AG08395 (cell line): ENCODE measurements around the gene TP53BP2.
"Not testable (repeated sequence)": the region's sequence is repeated elsewhere in the genome, so short reads cannot be mapped to it uniquely, and the experiment has no call there.

Source experiments
- DNase-seq: peaks from one replicate; pipeline ENCODE4 v3.0.0; 2012; ENCODE audit warnings: mixed read lengths, low spot score

The TP53BP2 gene

DNA sequence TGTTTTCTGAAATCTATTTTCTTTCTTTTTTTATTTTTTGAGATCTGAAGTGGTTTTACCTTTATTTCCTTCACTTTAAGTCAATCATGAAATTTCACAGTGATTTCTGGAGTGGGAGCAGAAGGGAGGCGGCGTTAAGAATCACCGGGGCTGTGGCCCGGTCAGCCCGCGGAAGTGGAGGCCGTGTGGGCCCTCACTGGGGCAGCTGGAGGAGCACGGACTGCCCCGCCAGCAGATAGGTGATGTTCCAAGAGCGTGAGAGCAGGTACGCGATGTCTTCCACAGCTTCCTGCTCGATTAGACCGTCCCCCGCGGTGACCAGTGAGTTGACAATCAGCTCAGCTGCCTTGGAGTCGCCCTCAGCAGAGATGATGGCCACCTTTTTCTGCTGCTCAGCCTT, 10.6 kb upstream of the TP53BP2 start:
- no peak for DNase-seq

- no peak for DNase-seq
Observed at GRCh38 chr1:223853748-223854147, 8.0 kb upstream of the TP53BP2 start.

DNA sequence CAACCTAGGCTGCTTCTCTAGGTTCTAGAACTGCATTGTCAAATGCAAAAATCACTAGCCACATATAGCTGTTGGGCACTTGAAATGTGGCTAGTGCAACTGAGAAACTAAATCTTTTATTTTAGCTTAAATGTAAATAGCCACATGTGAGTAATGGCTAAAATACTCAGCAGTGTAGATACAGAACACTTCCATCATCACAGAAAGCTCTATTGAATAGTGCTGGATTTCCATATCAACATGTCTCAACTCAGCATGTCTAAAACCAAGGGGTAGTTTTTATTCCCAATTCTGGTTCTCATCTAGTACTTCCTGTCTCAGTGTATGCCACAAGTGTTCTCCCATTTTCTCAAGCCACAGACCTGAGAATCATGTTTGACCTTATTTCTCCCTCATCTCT, 7.5 kb upstream of the TP53BP2 start:
- DNase-seq = no peak

- DNase-seq = no peak
Observed at GRCh38 chr1:223852337-223852736, 6.6 kb upstream of the TP53BP2 start.

- DNase-seq = no peak
Observed at GRCh38 chr1:223849352-223850254, 3.9 kb upstream of the TP53BP2 start.

DNA sequence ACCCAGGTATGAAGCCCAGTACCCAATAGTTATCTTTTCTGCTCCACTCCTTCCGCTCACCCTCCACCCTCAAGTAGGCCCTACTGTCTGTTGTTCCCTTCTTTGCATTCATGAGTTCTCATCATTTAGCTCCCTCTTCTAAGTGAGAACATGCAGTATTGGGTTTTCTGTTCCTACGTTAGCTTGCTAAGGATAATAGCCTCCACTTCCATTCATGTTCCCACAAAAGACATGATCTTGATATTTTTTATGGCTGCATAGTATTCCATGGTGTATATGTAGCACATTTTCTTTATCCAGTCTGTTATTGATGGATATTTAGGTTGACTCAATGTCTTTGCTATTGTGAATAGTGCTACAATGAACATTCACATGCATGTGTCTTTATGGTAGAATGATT, 2.8 kb upstream of the TP53BP2 start:
- DNase-seq = no peak

DNA sequence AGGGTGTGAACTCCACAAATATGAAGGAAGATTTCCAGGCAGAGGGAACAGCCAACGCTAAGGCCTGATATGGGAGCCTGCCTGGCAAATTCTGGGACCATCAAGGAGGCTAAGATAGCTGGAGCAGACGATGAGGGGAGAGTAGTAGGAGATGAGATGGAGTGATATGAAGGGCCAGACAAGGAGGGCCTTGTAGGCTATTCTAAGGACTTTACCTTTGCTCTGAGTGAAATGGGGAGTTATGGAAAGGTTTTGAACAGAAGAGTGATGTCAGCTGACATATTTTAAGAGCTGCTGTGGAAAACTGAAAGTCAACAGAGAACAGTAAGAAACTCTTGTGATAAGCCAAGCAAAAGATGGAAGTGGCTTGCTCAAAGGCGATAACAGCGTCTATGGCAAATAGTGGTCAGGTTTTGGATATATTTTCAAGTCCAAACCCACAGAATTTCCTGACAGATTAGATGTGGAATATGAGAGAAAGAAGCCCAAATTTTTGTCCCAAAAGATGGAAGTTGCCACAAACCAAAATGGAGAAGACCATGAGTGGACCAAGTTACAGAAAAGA, 2.1 kb upstream of the TP53BP2 start:
- DNase-seq = no peak

DNA sequence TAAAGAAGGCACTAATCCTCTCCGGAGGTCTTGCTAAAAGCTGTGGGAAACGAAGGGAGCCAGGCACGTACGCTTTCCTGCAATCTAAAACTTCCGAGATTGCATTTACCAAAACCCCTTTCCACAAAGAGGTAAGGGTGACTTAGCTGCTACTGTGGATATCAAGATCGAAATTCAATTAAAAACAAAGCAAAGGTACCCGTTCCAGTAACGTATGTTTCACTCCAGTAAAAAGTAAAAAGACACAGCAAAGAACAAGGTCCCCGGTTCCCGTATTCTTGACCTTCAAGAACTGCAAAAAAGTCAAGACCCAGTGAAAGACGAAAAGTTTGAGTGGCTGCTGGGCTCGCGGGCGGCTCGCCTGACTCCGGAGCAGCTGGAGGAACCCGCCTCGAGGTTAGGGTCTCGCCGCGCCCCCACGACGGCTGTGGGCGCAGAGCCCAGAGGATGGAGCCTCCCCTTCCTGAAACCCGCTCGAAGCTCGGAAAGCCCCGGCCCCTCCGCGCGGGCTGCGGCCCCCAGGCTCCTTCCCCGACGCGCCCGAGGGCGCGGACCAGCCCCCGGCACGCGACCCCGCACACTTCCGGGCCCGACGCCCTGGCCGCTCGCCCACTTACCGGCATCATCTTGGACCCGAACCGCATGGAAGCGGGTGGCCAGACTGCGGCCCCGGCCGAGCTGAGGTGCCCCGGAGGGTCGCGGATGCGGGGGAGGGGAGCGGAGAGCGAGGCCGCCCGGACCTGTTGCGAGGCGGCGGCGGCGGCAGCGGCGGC, 524 bp downstream of the TP53BP2 start:
- peak; percentile 48 for DNase-seq

DNA sequence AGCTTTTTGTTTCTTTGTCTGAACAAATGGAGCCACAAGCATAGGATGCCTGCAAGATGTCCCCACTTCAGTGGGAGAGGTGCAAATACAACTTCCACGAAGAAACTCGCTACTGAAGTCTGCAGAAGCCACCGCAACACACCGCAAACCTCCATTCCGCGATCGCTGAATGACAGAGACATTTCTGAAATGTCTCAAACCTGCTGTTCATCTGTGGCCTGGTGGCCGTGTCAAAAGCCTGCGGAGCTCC, 1.0 kb downstream of the TP53BP2 start:
- no peak for DNase-seq

DNA sequence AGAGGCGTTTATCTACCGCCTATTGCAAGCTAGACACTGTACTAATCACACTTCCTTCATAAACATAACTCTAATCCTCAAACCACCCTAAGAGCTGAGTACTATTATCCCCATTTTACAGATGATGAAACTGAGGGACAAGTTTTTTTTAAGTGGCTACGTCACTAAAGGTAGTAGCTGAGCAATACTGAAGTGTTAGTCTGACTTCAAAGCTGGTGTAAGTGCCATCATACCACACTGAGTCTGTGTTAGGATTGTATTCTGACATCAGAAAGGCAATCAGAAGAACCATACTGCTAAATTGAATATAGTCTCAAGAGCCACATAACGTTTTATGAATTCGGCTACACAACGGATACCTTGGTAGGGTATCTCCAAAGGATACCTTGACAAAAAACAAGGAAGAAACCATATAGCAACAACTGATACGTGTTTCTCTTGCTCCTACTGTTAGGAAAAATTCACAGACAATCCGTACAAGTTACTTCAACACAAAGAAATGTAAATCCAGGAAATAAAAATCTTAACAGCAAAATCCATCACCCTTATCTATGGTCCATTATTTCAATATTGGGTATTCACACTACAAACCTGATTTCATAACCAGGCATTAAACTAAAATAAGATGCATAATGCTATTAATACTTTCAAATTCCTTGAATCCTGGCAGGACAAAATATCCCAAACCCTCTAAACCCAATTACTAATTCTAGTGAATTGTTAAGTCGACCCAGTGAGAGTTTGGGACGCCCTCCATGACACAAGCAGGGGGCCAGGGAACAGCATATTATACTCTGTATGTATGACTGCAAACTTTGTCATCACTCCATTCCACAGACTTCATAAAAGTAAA, 1.6 kb downstream of the TP53BP2 start:
- no peak for DNase-seq

GRCh38 chr1:223842784-223843183, 3.0 kb downstream of the TP53BP2 start:
- DNase-seq = no peak

- not testable (repeated sequence) for DNase-seq
Observed at GRCh38 chr1:223841977-223842623, 3.6 kb downstream of the TP53BP2 start.

DNA sequence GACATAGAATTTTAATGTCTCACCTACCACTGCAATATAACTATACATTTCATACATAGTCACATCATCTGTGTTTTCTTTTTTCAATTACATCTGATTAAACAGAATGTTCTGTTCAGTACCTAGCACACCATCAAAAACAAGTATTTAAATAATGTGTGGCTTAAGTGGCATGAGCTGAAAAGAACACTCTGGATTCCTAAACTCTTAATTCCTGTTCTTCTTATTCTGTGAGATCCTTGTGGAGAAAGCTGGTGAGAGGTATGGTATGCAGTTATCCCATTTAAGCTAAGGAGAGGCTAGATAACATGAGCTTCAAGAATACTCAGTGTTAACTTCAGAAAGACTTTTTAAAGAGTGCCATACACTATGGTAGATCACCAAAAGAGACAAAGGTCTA, 5.5 kb downstream of the TP53BP2 start:
- no peak for DNase-seq

DNA sequence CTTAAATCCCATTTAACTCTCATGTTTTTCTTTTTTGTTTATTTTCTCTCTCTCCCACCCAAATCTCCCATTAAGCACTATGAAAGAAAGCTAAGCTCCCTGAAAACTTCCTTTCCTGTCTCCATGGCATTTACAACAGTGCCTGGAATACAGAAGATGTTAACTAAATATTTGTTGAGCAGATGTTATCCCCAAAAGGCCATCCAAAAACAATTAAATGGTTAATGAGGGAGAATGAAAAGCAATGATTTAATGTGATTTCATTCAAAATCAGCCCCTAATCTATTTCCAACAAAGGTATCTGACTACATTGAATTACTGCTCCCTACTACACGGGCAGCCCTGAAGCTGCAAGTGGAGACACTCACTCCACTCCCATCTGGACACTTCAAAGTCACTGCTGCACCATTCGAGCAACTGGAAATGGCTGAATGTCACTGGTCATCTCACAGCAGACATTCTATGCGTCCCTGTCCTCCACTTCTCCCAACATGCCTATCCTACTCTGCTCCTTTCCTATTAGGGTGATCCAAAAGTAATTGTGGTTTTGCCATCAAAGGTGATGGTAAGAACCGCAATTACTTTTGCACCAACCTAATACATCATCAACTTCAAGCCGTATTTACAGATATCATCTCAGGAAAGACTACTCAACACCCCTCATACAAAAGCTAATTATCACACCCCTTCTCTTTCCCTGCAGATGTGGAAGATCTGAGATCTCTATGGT, 7.5 kb downstream of the TP53BP2 start:
- no peak for DNase-seq

DNA sequence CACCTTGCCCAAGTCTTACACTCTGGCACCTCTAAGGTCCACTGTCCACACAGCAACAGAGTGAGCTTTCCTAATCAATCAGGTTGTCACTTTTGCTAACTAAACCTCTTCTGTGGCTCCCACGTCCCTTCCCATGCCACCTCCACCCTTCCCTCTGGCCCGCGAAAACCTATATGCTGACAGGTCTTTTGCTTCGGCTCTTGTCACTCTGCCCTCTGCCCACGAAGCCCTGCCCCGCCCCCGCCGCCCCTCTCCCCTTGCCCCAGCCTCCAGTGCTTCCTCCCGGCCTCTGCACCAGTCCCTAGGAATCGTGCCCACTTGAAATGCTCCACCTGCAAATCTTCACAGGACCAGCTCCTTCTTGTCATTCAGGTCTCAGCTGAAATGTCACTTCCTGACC, 8.1 kb downstream of the TP53BP2 start:
- DNase-seq = no peak

DNA sequence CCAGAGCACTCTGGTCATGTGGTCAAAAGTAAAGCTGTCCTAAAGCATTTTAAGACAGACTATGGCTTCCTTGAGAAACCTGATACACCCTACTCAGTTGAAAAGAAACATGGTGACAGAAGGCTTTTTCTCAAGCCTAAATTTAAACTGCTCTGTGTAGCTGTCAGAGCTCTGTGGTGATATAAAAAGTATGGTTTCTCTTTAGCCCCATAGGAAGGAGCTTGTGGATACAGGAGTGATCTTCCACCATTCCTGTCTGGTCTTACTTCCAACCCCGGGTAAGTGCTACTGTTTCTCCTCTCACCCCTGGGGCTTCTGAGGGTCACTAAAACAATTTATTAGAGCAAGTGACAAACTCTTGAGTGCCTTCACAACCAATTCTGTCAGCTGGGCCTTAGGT, 8.5 kb downstream of the TP53BP2 start:
- DNase-seq = no peak

DNA sequence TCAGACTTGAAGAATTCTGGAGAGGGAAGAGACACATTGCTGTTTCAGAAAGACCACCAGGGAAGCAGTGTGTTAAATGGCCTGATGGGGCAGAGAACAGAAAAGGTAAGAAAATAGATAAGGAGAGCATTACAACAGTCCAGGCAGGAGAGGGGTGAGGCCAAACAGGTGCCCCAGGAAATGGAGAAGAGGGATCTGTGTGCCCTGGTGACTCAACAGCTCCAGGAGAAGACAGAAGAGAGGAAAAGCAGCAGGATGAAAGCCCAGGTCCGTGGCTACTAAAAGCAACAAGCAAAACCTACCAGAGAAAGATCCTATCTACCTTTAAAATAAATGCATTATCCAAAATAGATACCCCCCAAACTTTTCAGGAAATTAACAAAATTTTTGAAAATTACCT, 9.2 kb downstream of the TP53BP2 start:
- no peak for DNase-seq

GRCh38 chr1:223835754-223836153, 10.0 kb downstream of the TP53BP2 start:
- DNase-seq = no peak

DNA sequence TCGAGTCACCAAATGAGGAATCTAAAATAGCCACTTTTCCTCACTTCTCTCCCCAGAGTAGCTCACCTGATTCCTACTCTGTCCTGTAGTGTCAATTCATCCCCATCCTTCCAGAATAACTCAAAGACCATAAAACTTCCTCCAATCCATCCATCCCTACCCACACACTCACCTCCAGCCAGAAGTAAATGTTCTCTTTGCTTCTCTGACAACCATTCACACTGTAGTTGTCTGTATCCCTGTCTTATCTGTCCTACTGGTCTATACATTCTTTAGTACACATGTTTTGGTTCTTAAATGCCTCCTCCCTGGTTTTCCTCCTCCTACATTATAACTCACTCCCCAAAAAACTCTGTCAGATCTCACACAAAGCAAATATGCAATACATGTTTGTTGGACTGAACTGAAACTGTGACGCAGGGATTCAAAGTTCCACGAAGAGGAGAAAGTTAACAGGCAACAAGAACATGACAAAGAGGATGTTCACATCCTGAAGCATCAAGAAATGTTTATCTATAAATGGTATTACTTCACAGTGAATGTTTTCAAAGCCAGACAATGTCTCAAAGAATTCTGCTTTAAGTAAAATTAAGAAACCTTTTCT, 11.0 kb downstream of the TP53BP2 start:
- peak; percentile 30 for DNase-seq

- DNase-seq = no peak
Observed at GRCh38 chr1:223833948-223834347, 11.8 kb downstream of the TP53BP2 start.

DNA sequence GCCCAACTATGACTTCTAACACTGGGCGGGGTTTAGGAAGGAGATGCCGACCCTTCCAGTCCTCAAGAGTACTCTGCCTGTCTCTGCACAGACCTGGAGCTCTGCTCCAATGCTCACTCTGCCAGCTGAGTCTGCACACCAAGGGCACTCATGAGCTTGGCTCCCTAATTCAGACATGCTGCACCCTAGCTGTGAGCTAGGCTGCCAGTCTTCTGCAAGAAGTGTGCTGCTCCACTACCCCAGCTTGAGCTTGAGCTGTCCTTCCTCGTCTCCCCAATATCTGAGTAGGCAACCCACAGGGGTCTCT, 13.2 kb downstream of the TP53BP2 start:
- no peak for DNase-seq
